DMS79 treated with DMSO at 0.1 percent for 48 hours (cell line): ENCODE measurements around the gene TOLLIP.
A peak's percentile ranks its signal among the peaks of the same experiment; 100 is the strongest.
"Not testable (repeated sequence)": the region's sequence is repeated elsewhere in the genome, so short reads cannot be mapped to it uniquely, and the experiment has no call there.

ENCODE experiments used
- DNase-seq: peaks from one replicate; lab custom pipeline; 2025; lab: John Stamatoyannopoulos, UW

TOLLIP gene

DNA sequence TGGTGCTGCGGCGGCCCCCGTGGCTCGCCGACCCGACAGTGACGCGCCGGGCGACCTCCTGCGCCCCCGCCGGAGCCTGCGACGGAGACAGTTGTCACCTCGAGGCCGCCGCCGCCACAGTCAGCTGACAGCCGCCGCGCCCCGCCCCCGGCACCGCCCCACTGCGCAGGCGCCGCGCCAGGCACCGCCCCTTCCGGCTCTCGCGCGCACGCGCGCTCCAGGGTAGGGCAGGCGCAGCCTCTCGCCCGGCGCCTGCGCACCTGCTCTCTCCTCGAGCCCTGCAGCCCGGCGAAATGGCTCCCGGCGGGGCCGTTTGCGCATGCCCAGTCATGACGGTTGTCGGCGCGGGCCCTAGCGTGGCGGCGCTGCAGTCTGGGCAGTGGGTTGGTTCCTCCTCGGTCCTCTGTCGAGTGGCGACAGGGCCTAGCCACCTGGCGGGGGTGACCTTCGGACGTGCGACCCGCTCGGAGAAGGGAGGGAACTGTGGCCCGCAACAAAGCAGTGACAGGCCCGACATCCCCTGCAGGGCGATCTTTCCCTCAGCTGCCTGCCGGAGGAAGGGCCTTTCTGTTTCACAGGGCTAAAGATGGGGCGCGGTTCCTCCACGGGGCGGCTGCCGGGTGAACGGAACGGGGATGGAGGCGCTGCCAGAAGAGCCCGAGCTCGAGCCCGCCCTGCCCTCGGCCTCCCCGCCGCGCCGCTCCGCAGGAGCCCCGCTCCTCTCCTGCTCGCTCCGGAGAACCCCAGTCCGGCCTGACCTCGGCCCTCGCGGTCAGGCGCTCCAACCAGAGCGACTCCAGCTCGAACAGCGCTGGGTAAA is at the start of gene TOLLIP:
Gene TOLLIP, minus strand, starts transcription at position 135 of the 820 bp plus-strand sequence. Its CDS starts 134 bp downstream, at position 1.
- peak; percentile 51 for DNase-seq

DNA sequence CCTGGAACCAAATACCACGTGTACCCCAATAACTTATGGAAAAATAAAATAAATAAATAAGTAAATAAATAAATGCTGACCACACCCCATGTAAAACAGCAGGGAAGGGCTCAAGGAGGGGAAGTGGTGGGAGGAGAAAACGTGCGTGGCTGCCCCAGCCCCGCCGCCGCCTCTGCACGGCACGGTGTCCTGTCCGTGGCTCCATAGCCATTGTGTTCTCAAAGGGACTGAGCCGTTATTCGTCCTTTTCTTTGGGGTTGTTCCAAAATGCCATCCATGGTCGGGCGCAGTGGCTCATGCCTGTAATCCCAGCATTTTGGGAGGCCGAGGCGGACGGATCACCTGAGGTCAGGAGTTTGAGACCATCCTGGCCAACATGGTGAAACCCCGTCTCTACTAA is 49.5 kb upstream of the TOLLIP start:
- not testable (repeated sequence) for DNase-seq

DNA sequence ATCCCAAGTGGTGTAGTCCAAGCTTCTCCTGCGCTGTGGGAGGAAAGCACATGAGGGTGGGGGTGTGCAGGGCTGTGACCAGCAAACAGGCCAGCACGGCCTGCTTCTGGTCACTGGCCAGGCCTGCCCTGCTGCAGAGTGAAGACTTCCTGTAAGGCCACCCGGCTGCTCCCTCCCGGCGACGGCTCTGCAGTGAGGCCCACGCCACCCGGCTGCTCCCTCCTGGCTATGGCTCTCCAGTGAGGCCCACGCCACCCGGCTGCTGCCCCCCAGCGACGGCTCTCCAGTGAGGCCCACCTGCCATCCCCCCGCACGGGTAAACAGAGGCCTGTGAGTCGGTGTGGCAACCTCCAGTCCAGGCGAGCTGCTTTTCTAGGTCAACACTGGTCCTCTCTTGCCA is 48.9 kb upstream of the TOLLIP start:
- DNase-seq, result no peak

DNA sequence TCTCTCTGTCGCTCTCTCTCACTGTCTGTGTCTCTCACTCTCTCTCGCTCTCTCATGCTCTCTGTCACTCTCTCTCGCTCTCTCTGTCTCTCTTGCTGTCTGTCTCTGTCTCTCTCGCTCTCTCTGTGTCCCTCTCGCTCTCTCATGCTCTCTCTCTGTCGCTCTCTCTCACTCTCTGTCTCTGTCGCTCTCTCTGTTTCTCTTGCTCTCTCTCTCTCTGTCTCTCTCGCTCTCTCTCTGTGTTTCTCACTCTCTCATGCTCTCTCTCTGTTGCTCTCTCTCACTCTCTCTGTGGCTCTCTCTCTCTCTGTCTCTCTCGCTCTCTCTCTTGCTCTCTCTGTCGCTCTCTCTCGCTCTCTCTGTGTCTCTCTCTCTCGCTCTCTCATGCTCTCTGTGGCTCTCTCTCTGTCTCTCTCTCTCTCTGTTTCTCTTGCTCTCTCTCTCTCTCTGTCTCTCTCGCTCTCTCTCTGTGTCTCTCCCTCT is 47.1 kb upstream of the TOLLIP start:
- no peak for DNase-seq

DNA sequence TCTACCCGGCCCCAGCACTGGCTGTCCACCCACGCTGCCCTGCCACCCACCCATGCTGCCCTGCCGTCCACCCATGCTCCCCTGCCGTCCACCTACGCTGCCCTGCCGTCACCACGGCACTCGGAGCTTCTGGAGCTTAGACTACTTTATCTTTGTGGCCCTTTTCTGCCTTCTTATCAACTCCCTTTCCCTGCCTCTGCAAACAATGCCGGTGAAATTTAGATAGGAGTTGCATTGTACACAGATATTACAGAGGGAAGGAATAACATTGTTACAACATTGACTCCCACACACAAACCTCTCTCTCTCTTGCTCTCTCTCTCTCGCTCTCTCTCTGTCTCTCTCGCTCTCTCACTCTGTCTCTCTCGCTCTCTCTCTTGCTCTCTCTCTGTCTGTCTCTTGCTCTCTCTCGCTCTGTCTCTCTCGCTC is 46.6 kb upstream of the TOLLIP start:
- no peak for DNase-seq

DNA sequence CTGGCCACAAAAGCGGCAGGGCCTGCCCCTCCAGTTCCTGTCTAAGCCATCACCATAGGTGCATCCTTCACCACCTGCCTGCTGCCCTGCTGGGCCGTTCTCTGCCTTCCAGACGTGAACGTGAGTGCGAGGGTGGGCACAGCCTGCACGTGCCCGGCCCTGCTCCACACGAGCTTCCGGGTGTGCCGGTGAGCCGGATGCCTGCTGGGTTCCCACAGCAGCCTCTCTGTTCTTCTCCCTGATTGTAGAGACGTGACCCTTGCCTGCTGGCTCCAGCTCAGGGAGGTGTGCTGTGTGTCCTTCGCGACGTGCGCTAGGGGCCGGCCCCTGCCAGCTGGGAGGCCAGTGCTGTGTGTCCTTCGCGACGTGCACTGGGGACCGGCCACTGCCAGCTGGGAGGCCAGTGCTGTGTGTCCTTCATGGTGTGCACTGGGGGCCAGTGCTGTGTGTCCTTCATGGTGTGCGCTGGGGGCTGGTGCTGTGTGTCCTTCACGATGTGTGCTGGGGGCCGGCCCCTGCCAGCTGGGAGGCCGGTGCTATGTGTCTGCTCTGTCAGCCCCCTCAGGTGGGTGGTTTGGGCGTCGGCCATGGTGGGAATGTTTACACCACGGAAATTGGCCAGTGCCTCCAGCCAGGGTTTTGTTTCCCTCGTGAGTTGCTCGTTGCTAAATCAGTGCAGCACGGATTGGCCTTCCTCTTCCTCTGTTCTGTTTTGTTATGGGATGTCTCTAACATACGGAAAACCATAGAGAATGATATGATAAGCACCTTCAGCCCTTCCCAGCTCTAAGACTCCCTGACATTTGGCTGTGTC is 44.9 kb upstream of the TOLLIP start:
- no peak for DNase-seq

DNA sequence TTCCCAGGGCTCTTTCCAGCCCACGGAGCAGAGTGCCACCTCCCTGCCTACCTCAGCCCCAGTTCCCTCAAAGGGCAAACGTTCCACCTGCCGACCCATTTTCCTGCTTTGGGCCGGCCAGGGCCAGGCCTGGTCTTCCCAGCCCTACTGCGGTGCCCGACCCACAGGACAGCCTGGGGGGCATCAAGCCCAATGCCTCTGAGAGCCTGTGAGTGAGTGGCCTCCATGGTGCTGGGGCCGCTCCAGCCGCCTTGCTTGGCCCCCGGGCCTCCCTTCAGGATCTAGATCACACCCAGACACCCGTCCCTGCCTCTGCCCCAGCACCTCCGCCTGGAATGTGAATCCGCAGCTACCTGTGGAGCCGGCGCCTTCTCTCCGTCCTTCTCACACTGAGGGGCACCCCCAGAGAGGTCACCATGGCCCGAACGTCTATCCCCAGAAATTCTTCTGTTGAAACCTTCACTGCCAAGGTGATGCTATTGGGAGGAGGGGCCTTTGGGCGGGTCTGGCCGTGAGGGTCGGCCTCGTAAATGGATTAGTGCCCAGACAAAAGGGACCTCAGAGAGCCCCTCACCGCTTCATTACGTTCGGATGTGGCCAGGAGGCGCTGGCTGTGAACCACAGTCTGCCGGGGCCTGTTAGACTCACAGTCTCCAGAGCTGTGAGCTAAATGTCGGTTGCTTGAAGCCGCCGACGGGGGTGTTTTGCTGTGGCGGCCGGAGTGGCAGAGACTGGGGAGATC is 44.1 kb upstream of the TOLLIP start:
- DNase-seq, result no peak

DNA sequence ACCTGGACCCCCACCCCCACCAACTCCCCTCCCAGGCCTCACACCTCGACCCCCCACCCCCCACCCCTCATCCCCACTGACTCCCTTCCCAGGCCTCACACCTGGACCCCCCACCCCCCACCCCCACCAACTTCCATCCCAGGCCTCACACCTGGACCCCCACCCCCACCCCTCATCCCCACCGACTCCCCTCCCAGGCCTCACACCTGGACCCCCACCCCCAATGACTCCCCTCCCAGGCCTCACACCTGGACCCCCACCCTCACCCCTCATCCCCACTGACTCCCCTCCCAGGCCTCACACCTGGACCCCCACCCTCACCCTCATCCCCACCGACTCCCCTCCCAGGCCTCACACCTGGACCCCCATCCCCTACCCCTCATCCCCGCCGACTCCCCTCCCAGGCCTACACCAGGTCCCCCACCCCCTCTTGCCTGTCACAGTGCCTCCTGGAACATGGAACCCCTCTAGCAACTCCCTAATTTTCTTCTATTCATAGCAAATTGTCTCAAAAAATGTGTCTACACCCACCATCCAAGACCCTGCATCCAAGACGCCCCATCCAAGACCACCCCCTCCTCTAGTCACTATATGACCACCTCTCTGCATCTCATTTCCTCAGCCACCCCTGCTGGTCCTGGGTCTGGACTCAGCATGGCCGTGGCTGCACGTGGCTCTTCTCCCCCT is 43.4 kb upstream of the TOLLIP start:
- no peak for DNase-seq

DNA sequence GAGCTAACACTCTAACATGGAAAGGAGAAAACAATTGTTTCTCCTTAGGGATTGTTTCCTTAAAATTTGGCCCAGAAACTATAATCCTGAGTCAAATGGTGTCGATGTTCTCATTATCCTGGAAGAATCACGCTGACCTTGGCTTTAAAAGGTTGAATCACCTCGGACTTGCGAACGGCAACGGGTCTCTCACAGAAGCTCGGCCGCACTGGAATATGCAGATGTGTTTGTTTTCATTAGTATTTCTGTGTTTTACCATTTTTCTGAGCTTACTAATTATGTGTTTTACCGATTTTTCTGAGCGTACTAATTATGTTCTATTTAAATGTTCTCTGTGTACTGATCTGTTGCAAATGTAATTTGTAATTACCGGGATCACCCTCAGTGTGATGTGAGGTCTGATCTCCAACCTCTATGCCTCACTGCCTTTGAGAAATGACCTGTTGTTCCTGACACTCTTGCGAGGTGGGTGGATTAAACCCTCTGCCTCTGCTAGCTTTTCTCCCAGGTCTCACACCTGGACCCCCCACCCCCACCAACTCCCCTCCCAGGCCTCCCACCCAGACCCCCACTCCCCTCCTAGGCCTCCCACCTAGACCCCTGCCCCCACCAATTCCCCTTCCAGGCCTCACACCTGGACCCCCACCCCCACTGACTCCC is 42.0 kb upstream of the TOLLIP start:
- no peak for DNase-seq

DNA sequence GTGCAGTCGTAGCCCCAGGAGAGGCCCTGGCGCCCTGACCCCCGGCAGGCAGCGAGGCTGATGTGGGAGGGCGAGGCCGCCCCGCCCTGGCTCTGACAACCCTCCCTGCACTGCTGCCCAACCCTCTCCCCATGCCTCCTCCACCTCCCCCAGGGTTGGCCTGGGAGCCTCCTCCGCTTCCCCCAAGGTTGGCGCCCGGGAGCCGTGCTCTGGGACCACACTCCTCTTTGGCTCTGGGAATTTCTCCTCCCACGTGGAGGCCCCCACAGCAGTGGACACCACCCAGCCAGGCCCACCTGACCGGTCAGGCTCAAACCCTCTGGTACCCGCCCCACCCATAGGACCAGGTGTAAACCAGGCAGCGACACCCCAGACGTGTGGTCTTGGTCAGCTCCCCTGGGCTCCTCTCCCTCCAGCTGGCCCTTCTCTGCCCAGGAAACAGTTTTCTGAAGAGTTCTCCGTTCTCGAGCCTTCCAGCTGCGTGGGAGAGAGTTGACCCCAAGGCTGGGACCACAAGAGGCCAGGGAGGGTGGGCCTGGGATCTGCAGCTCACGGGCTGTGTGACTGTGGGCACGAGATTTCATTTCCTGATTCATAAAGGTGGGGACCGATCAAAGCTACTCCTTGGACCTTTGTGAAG is 40.8 kb upstream of the TOLLIP start:
- no peak for DNase-seq

DNA sequence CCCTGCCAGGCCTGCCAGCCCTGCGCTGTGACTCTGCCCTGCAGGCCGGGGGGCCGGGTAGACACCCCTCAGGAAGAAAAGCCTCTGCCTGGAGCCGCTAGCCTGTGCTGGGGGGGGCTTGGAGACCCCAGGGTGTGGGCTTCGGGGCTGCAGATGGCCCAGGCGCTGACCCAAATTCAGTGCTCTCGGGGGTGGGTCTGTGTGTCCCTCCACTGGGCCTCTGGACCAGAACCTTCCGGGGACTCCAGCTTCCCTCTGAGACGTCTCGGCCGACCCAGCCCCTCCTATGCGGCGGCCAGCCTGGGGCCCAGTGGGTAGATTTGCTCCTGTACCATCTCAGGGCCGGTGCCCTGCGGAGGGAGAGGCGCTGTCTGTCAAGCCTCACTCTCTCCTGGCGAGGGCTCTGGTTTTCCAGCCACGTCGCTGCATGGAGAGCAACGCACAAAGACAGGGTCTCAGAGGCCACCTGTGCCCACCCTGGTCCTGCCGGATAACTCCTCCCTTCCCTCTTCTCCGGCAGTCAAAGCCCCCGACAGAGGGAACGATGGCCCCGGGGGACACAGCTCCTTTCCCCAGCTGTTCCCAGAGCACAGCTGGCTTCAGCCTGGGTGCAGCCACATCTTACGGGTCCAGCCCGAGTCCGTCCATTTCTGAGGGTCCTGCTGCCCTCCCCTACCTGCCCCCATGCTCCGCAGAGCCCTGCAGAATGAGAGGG is 40.1 kb upstream of the TOLLIP start:
- no peak for DNase-seq

DNA sequence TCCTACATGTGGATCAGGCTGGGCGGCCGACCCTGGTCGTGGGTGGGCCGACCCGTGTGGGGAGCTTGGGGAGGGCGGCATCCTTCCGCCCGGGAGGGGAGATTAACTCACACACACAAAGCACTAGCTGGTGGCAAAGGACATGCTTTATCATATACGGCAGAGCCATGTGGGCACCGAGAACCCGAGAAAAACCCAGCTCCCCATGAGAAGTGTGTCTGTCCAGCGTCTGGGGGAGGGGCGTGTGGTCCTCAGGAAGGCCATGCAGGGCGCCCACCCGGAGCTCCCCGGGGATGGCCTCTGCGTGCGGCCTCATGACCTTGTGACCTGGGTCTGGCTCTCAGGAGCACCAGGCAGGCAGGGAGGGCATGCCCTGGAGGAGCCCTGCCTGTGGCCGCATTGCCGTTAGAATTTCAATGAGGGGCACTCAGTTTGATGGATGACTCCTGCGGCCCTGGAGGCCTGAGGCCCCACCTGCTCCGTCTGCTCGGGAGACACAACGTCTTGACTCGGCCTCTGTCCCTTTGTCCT is 39.4 kb upstream of the TOLLIP start:
- no peak for DNase-seq

DNA sequence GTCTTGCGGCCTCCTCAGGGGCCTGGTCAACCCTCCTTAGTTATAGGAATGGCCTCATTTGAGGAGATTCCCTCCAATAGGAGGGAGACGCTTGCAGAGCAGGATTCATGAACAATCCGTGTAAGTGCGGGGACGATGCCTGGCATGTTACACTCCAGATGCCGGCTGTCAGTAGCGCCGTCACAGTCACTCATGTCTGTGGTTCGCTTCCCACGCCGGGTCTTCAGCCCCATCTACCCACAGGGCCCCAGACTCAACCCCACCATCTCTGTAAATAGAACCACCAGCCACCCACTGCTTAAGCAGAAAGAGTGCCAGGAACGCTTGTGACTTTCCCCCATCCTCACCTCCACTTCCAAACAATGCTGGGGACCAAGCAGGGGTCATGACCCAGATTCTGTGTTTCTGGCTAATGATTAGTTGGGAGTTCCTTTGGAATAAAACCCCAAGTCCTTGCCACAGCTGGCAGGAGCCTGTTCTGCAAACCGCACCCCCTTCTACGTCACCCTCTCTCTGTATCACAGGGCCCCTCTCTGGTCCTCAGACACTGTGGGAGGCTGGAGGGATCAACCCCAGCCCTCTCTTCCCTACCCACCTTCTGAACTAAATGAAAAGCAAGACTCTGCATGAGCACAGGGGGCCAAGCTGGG is 38.8 kb upstream of the TOLLIP start:
- no peak for DNase-seq

DNA sequence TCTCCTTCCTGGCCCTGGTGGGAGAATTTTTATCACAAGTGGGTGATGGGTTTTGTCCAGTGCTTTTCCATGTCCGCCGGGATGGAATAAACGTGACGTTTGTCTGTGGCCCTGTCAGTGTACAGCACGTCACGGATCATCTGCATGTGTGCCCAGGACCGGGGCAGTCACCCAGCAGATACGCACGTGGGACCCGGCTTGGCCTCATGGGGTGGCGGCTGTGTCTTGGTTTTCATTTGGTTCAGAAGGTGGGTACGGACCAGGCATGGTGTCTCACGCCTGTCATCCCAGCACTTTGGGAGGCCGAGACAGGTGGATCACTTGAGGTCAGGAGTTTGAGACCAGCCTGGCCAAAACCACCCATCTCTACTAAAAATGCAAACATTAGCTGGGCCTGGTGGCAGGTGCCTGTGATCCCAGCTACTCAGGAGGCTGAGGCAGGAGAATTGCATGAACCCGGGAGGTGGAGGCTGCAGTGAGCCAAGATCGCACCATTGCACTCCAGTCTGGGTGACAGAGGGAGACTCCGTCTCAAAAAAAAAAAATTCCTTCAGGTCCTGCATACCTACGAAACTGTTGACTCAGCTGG is 38.1 kb upstream of the TOLLIP start:
- DNase-seq, result not testable (repeated sequence)

DNA sequence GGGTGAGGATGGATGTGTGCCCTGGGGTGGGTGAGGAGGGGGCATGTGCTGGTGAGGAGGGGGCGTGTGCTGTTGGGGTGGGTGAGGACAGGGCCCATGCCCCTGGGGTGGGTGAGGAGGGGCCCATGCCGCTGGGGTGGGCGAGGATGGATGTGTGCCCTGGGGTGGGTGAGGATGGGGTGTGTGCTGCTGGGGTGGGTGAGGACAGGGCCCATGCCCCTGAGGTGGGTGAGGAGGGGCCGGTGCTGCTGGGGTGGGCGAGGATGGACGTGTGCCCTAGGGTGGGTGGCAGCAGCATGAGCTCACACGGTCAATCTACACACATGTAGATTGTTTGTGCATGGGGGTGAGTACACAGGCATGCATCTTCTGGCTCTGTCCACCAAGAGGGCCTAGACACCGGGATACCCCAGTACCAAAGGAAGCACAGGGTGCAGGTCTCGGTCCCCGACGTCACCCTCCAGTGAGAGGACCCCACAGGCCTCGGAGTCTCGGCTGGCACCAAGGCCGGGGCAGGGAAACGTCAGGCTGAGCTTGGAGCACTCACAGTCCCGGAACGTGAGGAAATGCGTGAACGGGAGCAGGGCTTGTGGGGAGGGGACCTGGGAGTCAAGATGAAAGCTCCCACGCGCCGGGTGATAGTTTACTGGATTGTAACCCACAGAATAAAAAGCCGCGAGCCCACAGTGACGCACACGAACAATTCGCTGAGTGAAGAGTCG is 37.4 kb upstream of the TOLLIP start:
- DNase-seq, result no peak

DNA sequence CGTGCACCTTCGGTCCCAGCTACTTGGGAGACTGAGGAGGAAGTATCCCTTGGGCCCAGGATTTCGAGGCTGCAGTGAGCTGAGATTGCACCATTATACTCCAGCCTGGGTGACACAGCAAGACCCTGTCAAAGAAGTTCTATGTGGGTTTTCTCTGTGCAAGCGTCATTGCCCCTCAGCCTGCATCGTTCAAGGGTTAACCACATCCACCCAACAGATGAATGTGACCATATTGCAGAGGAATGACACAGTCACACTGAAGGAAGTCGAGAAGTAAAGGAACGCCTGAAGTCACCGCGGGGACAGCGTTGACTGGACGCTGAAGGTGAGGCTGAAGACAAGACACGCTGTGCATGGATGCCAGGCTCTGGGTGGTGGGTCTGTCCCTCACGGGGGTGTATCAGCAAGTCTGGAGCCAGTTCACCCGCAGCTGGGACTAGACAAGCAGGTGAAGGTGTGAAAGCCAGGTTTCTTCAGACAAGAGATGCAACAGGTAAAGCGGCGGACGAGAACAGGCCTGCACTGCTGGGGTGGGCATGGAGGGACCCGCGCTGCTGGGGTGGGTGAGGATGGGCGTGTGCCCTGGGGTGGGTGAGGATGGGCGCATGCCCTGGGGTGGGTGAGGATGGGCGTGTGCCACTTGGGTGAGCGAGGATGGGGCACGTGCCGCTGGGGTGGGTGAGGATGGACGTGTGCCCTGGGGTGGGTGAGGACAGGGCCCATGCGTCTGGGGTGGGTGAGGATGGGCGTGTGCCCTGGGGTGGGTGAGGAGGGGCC is 36.5 kb upstream of the TOLLIP start:
- DNase-seq, result no peak

DNA sequence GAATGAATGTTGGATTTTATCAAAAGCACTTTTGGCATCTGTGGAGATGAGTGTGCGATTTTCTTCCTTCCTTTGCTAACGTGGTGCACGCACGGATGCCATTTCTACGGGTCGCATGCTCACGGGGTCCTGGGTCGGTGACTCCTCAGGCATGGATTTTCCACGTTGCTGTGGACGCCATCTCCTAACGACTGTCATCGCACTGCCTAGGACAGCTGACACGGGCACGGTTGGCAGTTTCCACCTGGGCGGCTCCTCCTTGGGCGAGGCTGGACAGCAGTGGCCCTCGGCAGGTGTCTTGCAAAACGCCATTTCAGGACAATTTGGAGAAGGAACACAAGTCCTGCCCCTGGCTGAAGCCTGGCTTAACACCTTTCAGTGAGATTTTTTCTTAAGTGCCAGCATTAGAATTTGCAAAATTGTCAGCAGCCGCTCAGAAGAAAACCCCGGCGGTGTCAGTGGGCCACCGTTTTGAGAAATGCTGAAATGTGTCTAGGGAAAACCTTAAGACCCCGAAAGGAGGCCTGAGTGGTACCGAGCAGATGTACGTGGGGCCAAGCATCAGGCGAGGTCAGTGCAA is 34.7 kb upstream of the TOLLIP start:
- no peak for DNase-seq
